ENCODE data around the gene AGBL4.

Gene AGBL4

DNA sequence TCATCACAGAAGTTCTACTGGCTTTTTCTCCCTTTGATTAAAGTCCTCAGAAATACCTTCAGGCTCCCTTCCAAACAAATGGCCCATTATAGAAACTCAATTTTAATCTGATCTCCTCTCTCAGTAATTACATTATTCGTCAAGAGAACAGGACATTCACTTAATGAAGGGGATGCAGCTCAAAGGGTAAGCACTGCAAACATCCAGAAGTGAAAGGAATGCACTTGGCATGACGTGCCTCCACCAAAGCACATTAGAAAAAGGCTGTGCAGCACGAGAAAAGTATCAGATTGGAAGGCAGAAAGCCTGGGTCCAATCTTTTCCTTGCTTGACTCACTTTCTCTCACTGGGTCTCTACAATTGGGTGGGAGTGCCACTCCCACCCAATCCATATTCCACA, 1024.4 kb downstream of the AGBL4 start:
- no peak for DNase-seq

DNA sequence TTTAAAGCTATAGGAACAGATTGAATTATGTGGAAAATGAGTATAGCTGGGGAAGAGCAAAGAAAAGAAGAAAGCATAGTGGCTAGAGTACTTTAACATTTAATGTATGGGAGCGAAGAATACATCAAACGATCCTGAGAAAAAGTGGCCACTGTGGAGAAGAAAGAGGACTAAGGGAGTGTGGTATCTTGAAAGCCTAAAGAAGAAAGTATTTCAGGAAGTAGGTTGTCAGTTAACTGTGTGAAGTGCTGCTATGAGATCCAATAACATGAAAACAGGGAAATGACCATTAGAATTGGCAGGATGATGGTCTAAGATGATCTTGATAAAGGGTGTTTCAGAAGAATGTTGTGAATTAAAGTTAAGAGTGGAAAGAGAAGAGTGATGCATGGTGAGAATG, 1027.4 kb downstream of the AGBL4 start:
- DNase-seq = no peak

DNA sequence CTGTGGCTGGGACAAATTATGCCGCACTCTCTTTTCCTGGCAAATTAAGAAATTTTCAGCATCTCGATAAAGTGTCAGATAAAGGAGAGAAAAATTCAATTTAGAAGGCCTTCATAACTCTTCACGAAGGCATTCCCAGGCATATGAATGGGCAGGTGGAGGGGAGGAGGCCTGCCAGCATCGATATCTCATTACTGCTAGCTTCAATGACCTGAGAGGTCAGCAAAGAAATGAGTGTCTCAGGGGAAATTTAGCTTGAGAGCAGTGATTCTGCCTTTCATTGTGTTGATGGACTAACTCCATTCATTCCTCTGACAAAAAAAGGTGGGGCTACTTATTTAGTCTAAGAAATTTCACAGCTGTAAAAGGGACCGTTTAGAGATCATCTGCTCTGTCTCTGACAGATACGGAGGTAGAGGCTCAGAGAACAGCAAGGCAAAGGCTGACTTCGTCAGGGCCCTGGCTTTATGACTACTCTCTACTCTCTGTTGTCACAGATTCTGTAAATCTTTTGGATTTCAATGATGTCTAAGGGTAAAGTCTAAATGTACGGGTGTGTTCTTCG, 1035.0 kb downstream of the AGBL4 start:
- no peak for DNase-seq

DNA sequence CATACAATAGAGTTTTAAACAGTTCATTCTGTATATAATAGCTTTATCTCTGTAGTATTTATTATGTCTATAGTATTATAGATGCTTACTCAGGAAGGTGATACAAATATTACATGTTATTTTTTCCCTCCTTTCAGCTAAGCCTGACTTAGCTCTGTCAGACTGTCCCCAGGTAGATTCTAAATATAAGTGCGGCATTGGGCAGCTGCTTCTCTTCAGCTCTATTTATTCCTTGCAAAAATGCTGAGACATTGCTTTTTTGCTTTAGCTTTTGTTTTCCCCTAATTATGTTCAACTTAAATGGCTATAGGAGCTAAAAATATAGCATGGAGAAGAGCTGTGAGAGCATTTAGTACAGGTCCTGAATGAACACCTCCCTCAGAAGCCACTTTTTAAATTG, 1043.8 kb downstream of the AGBL4 start:
- DNase-seq = no peak

DNA sequence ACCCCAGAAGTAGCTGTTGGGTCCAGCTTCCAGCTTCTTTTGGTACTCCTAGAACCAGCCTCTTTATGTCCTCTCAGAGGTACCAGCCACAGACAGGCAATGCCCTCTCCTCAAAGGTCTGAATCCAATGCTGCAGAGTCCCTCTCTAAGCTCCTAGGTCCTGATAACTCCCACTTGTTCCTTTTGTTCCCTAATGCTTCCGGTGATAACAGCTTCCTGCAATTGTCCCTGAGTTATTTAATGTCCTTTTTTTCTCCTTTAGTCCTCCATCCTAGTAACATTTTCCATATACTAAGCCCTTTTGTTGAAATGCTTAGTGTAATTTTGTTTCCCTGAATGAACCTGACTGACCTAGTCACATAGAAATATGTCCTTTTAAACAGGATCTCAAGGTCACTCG, 1045.3 kb downstream of the AGBL4 start:
- no peak for DNase-seq

DNA sequence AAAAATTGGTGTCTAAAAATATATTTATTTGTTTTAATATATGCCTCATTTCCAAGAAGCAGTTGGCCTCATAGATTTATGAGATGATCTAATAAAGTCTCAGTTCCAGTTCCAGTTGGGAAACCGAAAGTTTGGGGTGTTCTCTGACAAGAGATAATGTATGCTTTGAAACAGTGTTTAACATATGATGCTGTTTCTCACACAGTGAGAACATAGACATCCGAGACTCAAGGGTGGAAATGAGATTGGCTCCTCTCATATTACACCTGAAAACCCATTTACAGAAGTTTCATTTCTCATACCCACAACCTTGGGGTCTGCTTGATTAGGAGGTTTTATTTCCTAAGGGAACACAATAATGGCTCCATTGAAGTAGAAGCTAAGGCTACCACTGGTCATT, 1046.5 kb downstream of the AGBL4 start:
- DNase-seq = no peak

DNA sequence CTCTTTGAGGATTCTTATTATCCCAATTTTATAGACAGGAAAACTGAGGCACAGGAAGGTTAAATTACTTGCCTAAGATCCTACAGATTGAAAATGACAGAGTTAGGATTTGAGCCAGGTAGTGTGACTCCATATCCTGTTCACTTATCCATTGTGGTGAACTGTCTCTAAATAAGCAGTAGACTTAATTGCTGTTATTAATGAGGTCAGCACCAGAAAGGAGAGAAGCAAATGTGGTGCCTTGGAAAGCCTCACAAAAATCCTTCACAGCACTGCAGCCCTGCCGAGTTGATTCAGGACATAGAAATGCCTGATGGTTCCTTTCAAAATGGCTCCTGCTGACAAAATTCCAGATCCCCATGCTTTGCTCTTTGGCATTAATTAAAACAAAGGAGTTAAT, 1053.8 kb downstream of the AGBL4 start:
- DNase-seq = no peak

DNA sequence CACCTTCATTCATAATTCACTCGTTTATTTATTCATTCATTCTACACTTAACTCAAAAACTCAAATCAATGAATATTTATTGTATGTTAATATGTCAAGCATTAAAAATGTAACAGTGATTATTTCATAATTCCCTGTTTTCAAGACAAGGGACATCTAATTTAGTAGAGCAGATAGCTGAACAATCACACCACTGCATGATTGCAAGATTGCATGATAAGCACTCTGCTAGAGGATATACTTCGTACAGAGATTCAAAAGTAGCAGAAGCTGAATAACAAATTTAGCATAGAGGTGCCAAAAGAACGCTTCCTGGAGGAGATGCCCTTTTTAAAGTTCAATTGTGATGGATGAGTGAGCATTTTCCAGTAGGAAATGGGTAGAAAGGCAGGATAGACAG, 1056.4 kb downstream of the AGBL4 start:
- DNase-seq = no peak

DNA sequence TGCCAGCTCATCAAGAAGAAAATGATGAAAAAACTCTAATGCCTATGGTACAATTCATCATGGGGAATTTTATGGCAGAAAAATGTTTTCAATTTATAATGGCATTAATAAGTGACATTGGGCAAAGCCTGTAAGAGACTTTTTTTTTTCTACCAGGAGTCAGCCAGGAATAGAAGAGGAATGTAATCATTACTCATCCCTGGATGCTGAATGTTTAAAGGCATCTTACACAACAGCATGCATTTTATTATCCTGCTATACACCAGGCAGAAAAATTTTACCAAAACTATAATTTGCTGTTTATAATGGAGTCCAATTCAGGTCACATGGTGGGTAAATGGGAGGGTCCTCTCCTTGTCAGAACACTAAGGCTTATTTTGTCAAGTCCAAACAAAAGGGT, 1057.2 kb downstream of the AGBL4 start:
- no peak for DNase-seq

DNA sequence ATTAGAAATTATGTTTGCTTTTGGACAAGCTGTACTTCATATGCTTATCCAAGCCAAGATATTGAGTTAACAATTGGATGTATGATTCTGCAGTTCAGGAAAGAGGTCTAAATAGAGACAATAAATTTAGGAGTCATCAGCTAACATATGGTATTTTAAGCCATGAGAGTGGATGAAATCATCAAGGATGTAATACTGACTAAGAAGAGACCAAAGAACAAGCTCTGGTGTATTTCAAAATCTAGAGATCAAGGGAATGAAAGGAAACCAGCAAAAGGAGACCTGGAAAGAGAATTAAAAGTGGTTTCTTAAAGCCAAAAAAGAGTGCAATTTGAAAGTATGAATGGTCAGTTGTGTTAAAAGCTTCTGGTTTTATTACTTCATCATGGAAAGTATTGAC, 1063.4 kb downstream of the AGBL4 start:
- DNase-seq = no peak

DNA sequence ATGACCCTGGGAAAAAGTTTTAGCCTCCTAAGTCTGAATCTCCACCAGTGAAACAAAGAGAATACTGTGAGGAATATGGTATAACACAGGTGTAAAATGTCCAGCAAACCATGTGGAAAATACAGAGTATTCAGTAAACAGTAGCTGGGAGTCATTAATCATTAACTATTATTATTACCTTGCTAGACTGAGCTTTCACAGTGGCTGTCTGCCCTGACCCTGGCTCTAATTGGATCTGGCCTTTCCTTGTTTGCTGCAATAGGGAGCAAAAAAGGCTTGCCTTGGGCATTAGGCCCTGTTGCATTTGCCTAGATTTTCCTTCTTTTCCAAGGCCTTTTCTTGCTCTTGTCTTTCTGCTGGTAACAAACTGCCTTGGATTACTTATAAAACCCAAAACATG, 1068.0 kb downstream of the AGBL4 start:
- no peak for DNase-seq

DNA sequence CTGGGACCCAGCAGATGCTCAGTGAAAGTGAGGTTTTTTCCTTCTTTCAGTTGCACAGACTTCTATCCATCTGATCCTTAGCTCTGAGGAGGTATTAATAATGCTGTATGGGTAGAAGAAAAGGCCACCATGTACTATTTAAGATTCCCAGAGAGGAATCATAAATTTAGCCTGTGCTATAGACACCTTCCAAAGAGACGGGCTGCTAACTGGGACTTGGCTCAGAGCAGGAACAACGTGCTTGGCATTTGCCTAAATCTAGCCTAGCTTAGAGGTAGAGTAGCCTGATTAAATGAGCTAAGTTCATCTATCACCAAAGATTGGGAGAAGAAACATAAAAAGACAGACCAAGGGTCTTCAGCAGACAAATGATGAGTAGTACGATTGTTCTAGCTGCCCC, 1070.1 kb downstream of the AGBL4 start:
- DNase-seq = no peak

DNA sequence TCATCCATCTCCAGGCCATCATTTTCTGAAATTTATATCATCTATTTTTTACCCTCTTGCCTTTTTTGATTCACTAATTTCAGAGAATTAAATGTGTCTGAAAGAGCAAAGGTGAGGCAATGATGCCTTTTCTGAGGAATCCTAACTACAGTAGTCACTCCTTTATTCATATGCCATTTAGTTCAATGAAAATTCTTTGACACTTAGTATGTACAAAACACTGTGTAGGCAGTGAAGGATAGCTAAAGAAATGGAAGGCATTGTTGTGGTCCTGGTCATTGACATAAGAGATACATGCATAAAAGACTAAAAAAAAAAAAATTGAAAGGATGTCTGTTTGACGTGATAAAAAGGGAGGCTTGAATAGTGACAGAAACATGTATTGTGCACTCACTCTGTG, 1075.2 kb downstream of the AGBL4 start:
- no peak for DNase-seq

DNA sequence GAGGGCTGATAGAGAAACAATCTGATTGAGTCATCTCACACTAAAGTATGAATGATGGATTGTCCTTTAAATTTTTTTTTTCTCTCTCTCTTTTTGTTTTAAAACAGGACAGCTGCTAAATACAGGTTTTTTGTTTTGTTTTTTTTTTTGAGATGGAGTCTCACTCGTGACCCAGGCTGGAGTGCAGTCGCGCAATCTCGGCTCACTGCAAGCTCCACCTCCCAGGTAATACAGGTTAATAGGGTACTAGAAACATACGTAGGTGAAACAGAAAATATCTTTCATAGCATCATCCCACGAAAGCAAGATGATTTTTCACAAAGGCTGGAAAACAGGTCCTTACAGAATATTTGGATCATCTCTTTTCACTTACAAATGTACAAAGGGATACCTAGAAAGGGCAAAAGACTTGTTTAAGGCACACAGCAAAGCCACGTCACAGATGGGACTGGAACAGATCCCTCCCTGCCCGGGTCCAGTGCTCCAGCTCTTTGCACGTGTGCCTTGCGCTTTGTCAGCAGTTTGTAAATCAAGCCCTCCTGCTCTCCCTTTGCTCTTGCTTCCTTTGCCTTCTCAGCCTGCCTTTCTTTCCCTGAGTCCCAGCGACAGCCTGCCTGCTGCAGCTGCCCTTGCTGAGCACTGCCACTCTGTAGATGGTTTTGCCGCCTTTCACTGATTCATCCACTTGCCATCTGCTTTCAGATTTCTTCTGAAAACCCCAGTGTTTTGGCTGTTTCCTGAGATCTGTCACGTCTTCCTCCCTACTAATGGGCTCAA, 1075.8 kb downstream of the AGBL4 start:
- no peak for DNase-seq

DNA sequence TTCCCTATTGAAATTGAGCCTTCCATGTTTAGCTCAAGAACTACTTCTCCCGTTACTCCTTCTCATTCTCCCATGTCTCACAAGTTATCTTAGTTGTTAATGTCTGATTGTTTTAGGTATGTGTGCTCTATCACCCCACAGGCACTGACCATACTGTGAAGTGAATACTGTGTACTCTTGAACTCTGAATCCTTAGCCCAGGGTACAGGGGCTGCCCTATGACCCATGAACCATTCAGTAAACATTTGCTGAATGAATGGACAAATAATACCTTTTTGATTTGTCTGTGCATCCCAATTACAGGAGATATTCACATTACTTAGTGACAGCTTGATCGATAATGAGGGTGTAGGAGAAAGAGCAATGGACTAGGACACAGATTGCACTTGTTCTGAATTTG, 1077.7 kb downstream of the AGBL4 start:
- no peak for DNase-seq

DNA sequence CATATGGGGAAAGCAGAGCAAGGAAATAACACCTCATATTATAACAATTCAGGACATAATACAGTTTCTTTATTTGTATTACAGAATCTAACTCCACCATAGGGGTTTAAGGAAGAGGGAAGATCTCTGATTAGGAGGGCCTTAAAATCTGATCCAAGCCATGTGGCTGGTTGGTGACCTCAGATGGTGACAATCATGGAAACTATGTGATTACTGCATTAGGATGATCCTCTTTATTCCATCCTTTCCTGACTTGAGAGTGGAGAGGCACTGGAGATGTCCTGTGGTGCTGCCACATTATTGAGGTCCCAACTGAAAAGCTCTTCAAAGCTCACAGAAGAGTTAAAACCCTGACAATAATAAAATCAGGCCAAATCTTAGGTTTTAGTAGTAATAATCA, 1078.9 kb downstream of the AGBL4 start:
- no peak for DNase-seq

DNA sequence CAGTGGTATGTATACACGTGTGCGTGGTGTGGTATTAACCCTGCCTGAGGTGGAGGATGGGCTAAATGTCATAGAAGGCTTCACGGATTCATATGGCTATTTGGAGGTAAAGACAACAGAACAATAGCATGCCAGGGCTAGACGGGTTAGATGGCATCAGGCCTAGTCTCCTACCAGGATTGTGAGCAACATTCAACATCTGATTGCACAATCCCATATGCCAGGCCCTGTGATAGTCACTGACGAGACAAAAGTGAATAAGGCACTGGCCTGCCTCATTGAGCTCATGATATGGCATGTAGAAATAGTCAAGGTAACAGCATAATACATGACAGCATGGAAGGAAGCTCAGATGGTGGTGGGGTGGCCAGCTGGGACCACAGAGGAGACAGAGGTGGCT, 1079.9 kb downstream of the AGBL4 start:
- DNase-seq = no peak

DNA sequence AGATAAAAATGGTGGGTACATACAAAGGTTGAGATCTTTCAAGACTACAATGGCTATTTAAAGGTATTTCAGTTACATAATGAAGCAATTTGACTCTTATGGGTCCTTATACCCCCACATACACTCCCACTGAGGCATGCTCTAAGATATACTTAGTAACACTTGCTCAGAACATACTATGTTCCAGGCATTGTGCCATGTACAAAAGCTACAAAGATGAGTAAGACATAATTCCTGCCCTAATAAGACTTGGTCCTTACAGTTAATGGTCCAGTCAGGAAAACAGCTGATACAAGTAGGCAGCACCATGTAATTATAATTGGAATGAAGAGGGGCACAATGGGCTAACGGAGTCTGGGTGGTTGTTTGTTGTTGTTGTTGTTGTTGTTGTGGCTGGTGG, 1080.4 kb downstream of the AGBL4 start:
- DNase-seq = no peak

DNA sequence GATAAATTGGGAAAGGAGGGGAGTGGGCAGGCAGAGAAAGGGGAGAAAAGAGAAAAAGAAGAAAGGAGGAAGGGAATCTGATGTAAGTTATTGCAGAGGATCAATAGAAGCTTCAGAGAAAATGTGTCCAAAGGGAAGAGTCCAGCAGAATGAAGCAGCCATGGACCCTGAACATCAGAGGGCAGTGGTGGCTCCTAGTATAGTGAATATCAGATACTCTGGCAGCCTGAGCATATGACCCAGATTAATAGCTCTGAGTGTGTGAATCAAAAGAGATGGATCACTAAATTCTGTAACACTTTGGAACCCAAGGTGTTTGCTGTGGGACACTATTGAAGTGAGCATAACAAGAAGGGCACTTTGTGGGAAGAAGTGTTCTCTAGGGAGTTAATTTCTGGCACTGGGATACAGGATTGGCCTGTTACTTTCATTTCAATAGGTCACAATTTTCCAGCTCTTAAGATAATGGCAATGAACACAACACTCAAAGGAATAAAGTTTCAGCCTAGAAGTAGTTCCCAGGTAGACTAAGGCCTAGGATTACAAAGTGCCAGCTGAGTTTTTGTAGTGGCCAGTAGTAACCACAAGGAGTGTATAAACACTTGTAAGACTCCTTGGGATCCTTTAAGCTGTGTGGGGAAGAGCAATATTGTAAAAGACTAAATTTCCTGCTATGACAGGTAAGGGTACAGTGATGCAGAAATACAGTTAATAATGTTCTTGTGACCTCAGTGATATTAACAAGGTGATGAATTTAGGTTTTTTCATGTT, 1082.6 kb downstream of the AGBL4 start:
- DNase-seq = no peak

DNA sequence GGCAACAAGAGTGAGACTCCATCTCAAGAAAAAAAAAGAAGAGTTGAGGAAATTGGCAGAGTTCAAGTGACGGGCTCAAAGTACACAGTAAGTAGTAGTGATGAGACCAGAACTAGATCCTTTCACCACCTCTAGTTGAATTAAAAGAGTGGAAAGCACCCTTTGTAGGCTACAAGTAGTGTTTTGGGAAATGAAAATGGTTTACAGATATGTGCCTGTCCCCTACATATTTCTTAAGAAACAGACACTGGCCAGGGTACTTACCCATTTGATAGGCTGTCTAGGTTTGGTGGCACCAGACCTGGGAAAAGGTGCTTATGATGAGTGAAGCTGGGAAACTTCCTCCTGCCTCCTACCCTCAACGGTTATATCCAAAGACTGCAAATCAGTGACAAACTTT, 1083.4 kb downstream of the AGBL4 start:
- DNase-seq = no peak

DNA sequence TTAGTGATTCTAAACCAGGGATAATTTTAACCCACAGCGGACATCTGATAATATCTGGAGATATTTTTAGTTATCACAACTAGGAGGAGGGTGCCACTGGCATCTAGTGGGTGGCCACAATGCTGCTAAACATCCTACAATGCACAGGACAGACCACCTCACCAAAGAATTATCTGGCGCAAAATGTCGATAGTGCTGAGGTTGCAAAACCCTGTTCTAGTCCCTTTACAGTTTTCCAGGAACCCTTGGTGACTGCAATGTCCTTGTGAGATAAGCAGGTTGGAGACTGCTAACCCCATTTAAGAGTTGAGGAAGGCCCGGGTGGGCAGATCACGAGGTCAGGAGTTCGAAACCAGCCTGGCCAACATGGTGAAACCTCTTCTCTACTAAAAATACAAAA, 1083.9 kb downstream of the AGBL4 start:
- DNase-seq = no peak

DNA sequence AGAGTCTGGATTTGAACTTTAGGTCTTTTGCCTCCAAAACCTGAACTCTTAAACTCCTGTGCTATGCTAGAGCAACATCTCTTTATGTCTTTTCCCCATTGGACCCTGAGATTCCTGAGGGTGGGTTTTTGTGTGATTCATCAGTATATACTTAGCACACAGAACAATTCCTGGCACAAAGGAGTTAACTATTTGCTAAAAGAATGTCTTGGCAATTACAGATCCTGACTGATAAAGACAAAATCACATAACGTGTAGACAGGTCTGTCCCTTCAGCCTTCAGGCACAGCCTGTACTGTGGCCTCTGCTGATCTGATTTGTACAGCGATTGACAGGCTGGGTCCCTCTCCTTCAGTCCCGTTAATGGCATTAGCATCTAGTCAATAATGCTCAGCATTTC, 1084.7 kb downstream of the AGBL4 start:
- no peak for DNase-seq

DNA sequence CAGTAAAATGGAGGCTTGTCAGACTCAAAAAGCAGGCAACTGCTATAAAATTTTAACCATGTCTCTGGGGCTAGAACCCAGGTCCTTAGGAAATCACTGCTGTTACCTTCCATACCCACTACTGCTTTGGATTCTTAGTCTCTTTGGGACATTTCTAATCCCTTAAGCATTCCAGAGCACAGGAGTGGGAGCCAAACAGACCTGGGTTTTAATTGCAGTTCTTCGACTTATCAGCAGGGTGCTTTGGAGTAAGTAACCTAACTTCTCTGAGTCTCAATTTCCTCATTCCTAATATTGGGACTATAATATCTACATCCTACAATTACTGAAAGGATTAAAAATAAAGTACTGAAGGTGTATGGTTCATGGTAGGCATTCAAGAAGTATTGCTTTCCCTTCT, 1086.0 kb downstream of the AGBL4 start:
- no peak for DNase-seq

DNA sequence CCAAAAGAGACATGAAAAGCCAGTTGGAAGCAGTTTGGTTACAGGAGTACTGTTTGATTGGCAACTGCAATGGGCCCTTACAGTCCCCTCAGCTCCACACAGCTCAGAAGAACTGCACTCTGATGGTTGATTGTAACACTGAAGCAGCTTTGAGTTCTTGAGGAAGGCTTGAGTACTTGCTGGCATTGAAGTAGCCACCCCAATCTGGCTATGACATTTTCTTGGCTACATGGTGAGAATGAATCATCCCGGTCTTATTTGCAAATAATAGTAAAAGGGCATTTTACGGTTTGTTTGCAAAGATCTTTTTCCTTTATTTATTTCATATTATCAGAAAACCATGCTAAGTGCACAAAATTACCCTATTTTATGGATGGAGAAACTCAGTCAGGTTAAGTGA, 1087.3 kb downstream of the AGBL4 start:
- no peak for DNase-seq
